ENCODE results near the gene PPP1R3C. TPM values are rescaled to one million over a fixed set of nuclear protein-coding genes. Genes with fewer than 3 reads are reported as not detected.

Gene PPP1R3C
- total RNA-seq, 2 donors from 2014 or later = 0.51 to 0.91 TPM

DNA sequence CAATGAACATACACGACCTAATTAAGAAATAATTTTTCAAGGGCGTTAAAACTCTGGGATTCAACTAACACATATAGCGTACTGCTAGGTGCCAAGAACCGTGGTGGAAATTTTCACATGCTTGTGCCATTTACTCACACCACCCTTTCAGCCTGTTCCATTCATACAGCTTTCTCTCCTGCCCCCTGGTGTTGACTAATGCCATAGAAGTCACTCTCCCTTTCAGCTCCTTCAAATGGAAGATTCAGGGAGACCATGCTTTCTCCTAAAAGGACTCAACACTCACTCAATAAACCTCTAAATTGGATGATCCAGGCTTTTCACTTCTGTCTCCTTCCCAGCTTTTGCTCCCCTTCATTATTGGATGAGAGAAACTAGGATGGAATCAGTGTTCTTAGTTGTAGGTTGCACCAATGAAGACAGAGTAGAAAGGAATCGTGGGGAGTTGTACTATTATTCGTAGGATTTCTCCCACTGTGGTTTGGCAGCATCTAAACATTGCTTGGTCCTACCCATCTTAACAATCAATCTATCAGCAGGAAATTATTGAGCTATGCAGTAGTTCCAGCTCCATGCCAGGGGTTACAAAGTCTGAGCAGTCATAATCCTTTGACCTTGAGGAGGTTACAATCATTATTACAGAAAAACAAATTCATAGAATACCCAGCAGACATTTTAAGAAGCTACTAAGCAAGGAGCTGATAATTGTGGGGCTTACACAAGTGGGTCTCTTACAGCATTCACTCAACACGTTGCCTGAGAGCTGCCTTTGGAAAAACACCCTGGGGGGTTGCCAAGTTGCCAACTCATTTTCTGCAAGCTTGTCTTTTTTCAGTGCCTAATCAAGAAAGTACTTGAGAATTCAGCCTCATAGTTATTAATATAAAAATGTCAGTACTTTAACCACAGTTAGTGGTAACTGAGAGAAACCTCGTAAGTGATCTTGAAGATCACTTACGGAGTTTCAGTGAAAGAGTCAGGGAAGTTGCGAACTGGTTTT is 2.8 kb upstream of the PPP1R3C start:
- Mint-ChIP-seq H3K9me3 (no peaks in the 10 kb centered on the region), H3K27me3 (ENCODE audit: insufficient read depth) (peaks cover 59% of the 10 kb centered on the region), H3K27ac (no peak overlapping the region), H3K4me3 (no peak overlapping the region), H3K4me1 (peaks cover 3% of the 10 kb centered on the region), H3K36me3 (ENCODE audit: low read depth) (no peaks in the 10 kb centered on the region)
- Histone ChIP-seq H3K9ac (ENCODE audit: extremely low read depth, low read length, poor library complexity, severe bottlenecking) (no peak overlapping the region), H3K4me1 (ENCODE audit: control insufficient read depth, insufficient read depth, low read length) (no peaks in the 10 kb centered on the region), H3K27ac (ENCODE audit: low read depth, low read length) (no peak overlapping the region), H3K36me3 (ENCODE audit: control insufficient read depth, insufficient read depth, low read length) (no peaks in the 10 kb centered on the region), H3K4me3 (ENCODE audit: low read length) (no peak overlapping the region), H3K9me3 (ENCODE audit: control insufficient read depth, low read length) (no peaks in the 10 kb centered on the region), H3K27me3 (ENCODE audit: control insufficient read depth, insufficient read depth, low read length, poor library complexity, severe bottlenecking) (peaks cover 37% of the 10 kb centered on the region)
- WGBS, 2 experiments (ENCODE audit: insufficient coverage in 1 of 2, insufficient read length in 1 of 2) = 52 to 71% methylated on average over 6 to 10 of the region's 10 CpGs
- TF ChIP-seq, protein P1, sequence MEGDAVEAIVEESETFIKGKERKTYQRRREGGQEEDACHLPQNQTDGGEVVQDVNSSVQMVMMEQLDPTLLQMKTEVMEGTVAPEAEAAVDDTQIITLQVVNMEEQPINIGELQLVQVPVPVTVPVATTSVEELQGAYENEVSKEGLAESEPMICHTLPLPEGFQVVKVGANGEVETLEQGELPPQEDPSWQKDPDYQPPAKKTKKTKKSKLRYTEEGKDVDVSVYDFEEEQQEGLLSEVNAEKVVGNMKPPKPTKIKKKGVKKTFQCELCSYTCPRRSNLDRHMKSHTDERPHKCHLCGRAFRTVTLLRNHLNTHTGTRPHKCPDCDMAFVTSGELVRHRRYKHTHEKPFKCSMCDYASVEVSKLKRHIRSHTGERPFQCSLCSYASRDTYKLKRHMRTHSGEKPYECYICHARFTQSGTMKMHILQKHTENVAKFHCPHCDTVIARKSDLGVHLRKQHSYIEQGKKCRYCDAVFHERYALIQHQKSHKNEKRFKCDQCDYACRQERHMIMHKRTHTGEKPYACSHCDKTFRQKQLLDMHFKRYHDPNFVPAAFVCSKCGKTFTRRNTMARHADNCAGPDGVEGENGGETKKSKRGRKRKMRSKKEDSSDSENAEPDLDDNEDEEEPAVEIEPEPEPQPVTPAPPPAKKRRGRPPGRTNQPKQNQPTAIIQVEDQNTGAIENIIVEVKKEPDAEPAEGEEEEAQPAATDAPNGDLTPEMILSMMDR (conservative IDR thresholded peaks at IDR 0.05) = peak; percentile 87
- DNase-seq = peak; percentile 85

DNA sequence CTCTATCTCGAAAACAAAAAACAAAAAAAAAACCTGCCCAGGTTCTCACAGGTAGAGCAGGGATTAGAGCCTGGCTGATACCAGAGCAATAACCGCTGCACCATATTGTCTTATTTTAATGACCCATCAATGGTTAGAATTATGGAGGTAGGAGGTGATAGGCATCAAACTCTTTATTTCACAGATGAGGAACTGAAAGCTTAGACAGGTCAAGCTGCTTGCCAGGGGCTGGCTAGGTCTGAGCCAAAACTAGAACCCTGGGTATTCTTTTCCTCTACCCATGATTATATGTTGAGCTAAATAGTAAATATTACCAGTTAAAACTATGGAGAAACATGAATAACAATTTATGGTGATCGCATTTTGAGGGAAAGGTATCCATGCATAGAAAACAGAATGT is 2.0 kb upstream of the PPP1R3C start:
- no peak overlapping the region for H3K4me3 Mint-ChIP-seq
- Histone ChIP-seq H3K4me1 (ENCODE audit: control insufficient read depth, insufficient read depth, low read length) (no peaks in the 10 kb centered on the region), H3K4me3 (ENCODE audit: low read length) (no peak overlapping the region), H3K9me3 (ENCODE audit: control insufficient read depth, low read length) (no peaks in the 10 kb centered on the region), H3K36me3 (ENCODE audit: control insufficient read depth, insufficient read depth, low read length) (no peaks in the 10 kb centered on the region), H3K27me3 (ENCODE audit: control insufficient read depth, insufficient read depth, low read length, poor library complexity, severe bottlenecking) (peaks cover 37% of the 10 kb centered on the region), H3K9ac (ENCODE audit: extremely low read depth, low read length, poor library complexity, severe bottlenecking) (no peak overlapping the region), H3K27ac (ENCODE audit: low read depth, low read length) (no peak overlapping the region)
- 92 to 100% methylated on average over 3 of the region's 3 CpGs for WGBS, 2 experiments (ENCODE audit: insufficient coverage in 1 of 2, insufficient read length in 1 of 2)
- H3K4me1 Mint-ChIP-seq = peaks cover 3% of the 10 kb centered on the region
- H3K27ac Mint-ChIP-seq = no peak overlapping the region
- no peaks in the 10 kb centered on the region for H3K36me3 Mint-ChIP-seq (ENCODE audit: low read depth)
- no peak for DNase-seq
- no peaks in the 10 kb centered on the region for H3K9me3 Mint-ChIP-seq
- TF ChIP-seq, protein P1 (conservative IDR thresholded peaks at IDR 0.05) = no peak
- H3K27me3 Mint-ChIP-seq (ENCODE audit: insufficient read depth) = peaks cover 63% of the 10 kb centered on the region

DNA sequence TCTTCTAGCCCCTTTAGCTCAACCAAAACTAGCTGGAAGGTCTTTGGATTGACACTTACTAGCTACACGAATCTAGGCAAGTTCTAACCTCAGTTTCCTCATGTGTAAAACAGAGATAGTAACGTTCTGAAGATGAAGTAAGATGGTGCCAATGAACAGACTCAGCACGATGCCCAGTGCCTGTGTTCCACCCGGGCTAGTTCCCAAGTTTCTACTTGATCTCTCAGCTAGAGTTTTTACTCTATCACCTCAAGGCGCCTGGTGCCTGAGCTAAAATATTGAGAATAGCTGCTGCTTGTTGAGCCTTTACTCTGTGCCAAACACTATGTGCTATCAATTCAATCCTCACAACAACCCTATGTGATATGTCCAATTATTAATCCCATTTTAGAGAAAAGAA is 1.4 kb upstream of the PPP1R3C start:
- no peak overlapping the region for H3K4me3 ChIP-seq (ENCODE audit: low read length)
- Mint-ChIP-seq H3K9me3 (no peaks in the 10 kb centered on the region), H3K4me3 (no peak overlapping the region), H3K4me1 (peaks cover 3% of the 10 kb centered on the region), H3K27me3 (ENCODE audit: insufficient read depth) (peaks cover 66% of the 10 kb centered on the region), H3K27ac (no peak overlapping the region), H3K36me3 (ENCODE audit: low read depth) (no peaks in the 10 kb centered on the region)
- no peaks in the 10 kb centered on the region for H3K9me3 ChIP-seq (ENCODE audit: control insufficient read depth, low read length)
- peaks cover 37% of the 10 kb centered on the region for H3K27me3 ChIP-seq (ENCODE audit: control insufficient read depth, insufficient read depth, low read length, poor library complexity, severe bottlenecking)
- no peak overlapping the region for H3K27ac ChIP-seq (ENCODE audit: low read depth, low read length)
- DNase-seq = no peak
- WGBS, 2 experiments (ENCODE audit: insufficient coverage in 1 of 2, insufficient read length in 1 of 2) = 91 to 100% methylated on average over 3 to 5 of the region's 5 CpGs
- H3K9ac ChIP-seq (ENCODE audit: extremely low read depth, low read length, poor library complexity, severe bottlenecking) = no peak overlapping the region
- no peaks in the 10 kb centered on the region for H3K4me1 ChIP-seq (ENCODE audit: control insufficient read depth, insufficient read depth, low read length)
- TF ChIP-seq, protein P1 (conservative IDR thresholded peaks at IDR 0.05) = no peak
- H3K36me3 ChIP-seq (ENCODE audit: control insufficient read depth, insufficient read depth, low read length) = no peaks in the 10 kb centered on the region

Measured in endodermal cell (in vitro differentiated cells).